ENCODE results near the gene TTC1.
A peak's percentile ranks its signal among the peaks of the same experiment; 100 is the strongest.

The TTC1 gene

DNA sequence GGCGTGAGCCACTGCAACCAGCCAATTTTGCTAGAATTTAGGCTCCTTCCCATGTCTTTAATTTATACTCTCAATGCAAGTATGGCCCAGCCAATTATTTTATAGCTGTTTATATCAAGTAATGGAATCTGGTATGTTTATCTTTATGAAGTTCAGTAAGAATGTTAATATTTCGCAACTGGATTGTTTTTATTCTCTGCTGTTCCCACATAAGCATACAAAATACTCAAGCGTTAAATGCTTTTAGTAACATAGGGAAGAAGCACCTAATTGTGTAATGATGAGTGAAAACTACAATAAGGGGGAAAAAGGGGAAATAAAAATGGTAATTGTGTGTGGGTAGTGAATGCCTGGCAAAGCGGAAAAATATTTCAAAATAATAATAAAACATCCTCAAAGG is 89.1 kb downstream of the TTC1 start:
- peaks cover 24% of the 10 kb centered on the region for H3K4me1 ChIP-seq (ENCODE audit: low read length)
- H4K20me1 ChIP-seq (ENCODE audit: insufficient read depth, low read length), result peaks cover 12% of the 10 kb centered on the region
- H3K4me2 ChIP-seq (ENCODE audit: low read length), result no peak overlapping the region; the same call in 1 of the 2 replicates
- H2AFZ ChIP-seq (ENCODE audit: low read depth, low read length), result no peak overlapping the region
- TF ChIP-seq, protein P1, sequence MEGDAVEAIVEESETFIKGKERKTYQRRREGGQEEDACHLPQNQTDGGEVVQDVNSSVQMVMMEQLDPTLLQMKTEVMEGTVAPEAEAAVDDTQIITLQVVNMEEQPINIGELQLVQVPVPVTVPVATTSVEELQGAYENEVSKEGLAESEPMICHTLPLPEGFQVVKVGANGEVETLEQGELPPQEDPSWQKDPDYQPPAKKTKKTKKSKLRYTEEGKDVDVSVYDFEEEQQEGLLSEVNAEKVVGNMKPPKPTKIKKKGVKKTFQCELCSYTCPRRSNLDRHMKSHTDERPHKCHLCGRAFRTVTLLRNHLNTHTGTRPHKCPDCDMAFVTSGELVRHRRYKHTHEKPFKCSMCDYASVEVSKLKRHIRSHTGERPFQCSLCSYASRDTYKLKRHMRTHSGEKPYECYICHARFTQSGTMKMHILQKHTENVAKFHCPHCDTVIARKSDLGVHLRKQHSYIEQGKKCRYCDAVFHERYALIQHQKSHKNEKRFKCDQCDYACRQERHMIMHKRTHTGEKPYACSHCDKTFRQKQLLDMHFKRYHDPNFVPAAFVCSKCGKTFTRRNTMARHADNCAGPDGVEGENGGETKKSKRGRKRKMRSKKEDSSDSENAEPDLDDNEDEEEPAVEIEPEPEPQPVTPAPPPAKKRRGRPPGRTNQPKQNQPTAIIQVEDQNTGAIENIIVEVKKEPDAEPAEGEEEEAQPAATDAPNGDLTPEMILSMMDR (IDR thresholded peaks at IDR 0.05; ENCODE audit: low read depth, low read length), result no peak
- no peak for TF ChIP-seq EZH2phosphoT487 (IDR thresholded peaks at IDR 0.05; ENCODE audit: low read depth)
- H3K4me3 ChIP-seq (ENCODE audit: low read length), result no peak overlapping the region
- H3K79me2 ChIP-seq (ENCODE audit: low read length), result no peaks in the 10 kb centered on the region
- H3K9ac ChIP-seq (ENCODE audit: low read length), result no peak overlapping the region
- H3K36me3 ChIP-seq (replicated peaks; ENCODE audit: low read depth, low read length), result peaks cover 9% of the 10 kb centered on the region
- H3K27ac ChIP-seq (ENCODE audit: low read length), result no peak overlapping the region
- H3K9me3 ChIP-seq (ENCODE audit: insufficient read depth, low read length), result no peaks in the 10 kb centered on the region
- H3K27me3 ChIP-seq (ENCODE audit: low read depth, low read length), result no peaks in the 10 kb centered on the region

DNA sequence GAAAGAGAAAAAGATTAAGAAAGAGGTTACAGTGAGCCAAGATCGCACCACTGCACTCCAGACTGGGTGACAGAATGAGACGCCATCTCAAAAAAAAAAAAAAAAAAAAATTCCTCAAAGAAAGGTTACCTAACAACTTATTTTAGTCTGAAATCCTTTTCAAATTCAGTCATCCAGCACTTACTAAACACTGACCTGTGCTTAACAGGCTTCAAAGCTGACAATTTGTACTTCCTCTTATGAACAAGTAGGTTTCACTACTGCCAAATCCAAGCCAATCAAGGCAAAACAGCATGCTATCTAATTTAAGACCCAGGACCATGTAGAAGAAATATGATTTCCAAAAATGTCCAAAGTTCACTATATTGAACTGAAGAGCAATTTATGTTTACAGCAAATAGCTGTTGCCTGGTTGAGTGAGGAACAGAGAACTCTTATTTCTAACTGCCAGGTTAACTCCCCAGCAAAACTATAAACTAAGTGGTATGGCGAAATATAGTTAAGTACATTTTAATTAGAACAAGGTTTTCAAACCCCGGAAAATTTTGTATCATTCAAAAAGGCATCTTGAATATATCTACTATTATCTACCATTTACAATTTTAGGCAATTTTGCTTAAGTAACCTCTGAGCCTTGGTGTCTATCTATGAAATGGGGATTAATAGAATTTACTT is 96.9 kb downstream of the TTC1 start:
- H3K27ac ChIP-seq (ENCODE audit: low read length), result peak overlapping the region; percentile 42
- H4K20me1 ChIP-seq (ENCODE audit: insufficient read depth, low read length), result peaks cover 7% of the 10 kb centered on the region
- no peaks in the 10 kb centered on the region for H3K27me3 ChIP-seq (ENCODE audit: low read depth, low read length)
- no peak overlapping the region for H2AFZ ChIP-seq (ENCODE audit: low read depth, low read length)
- H3K4me3 ChIP-seq (ENCODE audit: low read length), result 0 out of 2 replicates have a peak overlapping the region, but pooled peaks have one; percentile 22
- TF ChIP-seq, protein P1 (IDR thresholded peaks at IDR 0.05; ENCODE audit: low read depth, low read length), result no peak
- TF ChIP-seq EZH2phosphoT487 (IDR thresholded peaks at IDR 0.05; ENCODE audit: low read depth), result no peak
- no peaks in the 10 kb centered on the region for H3K9me3 ChIP-seq (ENCODE audit: insufficient read depth, low read length)
- H3K4me2 ChIP-seq (ENCODE audit: low read length), result peak overlapping the region; percentile 48
- no peak overlapping the region for H3K9ac ChIP-seq (ENCODE audit: low read length)
- peaks cover 20% of the 10 kb centered on the region for H3K4me1 ChIP-seq (ENCODE audit: low read length)
- peaks cover 3% of the 10 kb centered on the region for H3K36me3 ChIP-seq (replicated peaks; ENCODE audit: low read depth, low read length)
- peaks cover 14% of the 10 kb centered on the region; the same call in 1 of the 2 replicates for H3K79me2 ChIP-seq (ENCODE audit: low read length)

DNA sequence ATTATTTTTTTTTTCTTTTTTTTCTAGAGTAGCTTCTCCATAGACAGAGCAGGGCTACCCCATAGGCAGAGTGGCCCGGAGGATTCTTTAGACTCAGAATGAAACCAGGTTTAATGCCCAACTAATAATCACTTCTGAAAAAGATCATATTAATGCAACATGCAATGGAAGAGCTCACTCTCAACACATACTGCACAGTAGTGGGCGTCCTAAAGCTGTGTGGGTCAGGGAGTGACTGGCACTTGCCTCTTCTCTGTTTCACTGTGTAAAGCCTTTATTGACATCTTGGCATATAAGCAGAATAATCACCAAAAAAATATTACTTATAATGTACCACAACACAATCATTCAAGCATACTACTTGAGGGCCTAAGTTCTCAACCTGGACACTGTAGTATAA is 99.2 kb downstream of the TTC1 start:
- H3K4me2 ChIP-seq (ENCODE audit: low read length), result no peak overlapping the region
- H3K9ac ChIP-seq (ENCODE audit: low read length), result no peak overlapping the region
- no peak overlapping the region for H3K4me3 ChIP-seq (ENCODE audit: low read length)
- peaks cover 14% of the 10 kb centered on the region; the same call in 1 of the 2 replicates for H3K79me2 ChIP-seq (ENCODE audit: low read length)
- no peaks in the 10 kb centered on the region for H3K27me3 ChIP-seq (ENCODE audit: low read depth, low read length)
- H3K36me3 ChIP-seq (replicated peaks; ENCODE audit: low read depth, low read length), result peaks cover 8% of the 10 kb centered on the region
- no peak overlapping the region for H3K27ac ChIP-seq (ENCODE audit: low read length)
- H2AFZ ChIP-seq (ENCODE audit: low read depth, low read length), result no peak overlapping the region
- peaks cover 7% of the 10 kb centered on the region for H4K20me1 ChIP-seq (ENCODE audit: insufficient read depth, low read length)
- no peaks in the 10 kb centered on the region for H3K9me3 ChIP-seq (ENCODE audit: insufficient read depth, low read length)
- TF ChIP-seq, protein P1 (IDR thresholded peaks at IDR 0.05; ENCODE audit: low read depth, low read length), result no peak
- TF ChIP-seq EZH2phosphoT487 (IDR thresholded peaks at IDR 0.05; ENCODE audit: low read depth), result no peak
- peaks cover 20% of the 10 kb centered on the region for H3K4me1 ChIP-seq (ENCODE audit: low read length)
